Measurements from ENCODE around the gene OIT3. TPM values are rescaled to one million over a fixed set of nuclear protein-coding genes. Genes with fewer than 3 reads are reported as not detected.

OIT3 gene
- polyA plus RNA-seq, 2 of the 4 experiments (the other 2 are of a cell fraction) = 0.06 to 0.08 TPM

- no peak for TF ChIP-seq HES2 (IDR thresholded peaks at IDR 0.05)
- 0 out of 2 replicates have a peak, but pooled peaks have one; percentile 27 for TF ChIP-seq MAX (IDR thresholded peaks at IDR 0.05)
- TF ChIP-seq CHD4 (IDR thresholded peaks at IDR 0.05; ENCODE audit: borderline replicate concordance) = no peak
Measured at GRCh38 chr10:72846238-72846637, 47.3 kb upstream of the OIT3 start (continued).

- TF ChIP-seq NR3C1 (IDR thresholded peaks at IDR 0.05) (no peak), RCOR1 (IDR thresholded peaks at IDR 0.05; ENCODE audit: low read depth, low read length) (no peak), FOXS1 (CRISPR knock-in tag; IDR thresholded peaks at IDR 0.05) (no peak), ZNF302 (CRISPR knock-in tag; IDR thresholded peaks at IDR 0.05) (no peak), ZFP36 (IDR thresholded peaks at IDR 0.05; ENCODE audit: borderline replicate concordance, partially characterized antibody) (no peak), BHLHE40 (IDR thresholded peaks at IDR 0.05; ENCODE audit: low read depth, low read length) (no peak), EHF (CRISPR knock-in tag; IDR thresholded peaks at IDR 0.05) (no peak), PHF8 (IDR thresholded peaks at IDR 0.05; ENCODE audit: borderline replicate concordance, low read depth) (no peak), JUN (IDR thresholded peaks at IDR 0.05) (no peak), SMC3 (IDR thresholded peaks at IDR 0.05) (no peak)
- Histone ChIP-seq H3K9me3 (peaks cover 16% of the 10 kb centered on the region), H3K4me2 (no peak overlapping the region), H3K27ac (no peak overlapping the region), H3K4me1 (peaks cover 22% of the 10 kb centered on the region), H3K4me3 (no peak overlapping the region)
- ChIA-PET CTCF (no interaction called here), POLR2A (no interaction called here)
- DNase-seq (ENCODE audit: low read depth in 1 of 2, low spot score in 1 of 2) (no peak), ATAC-seq (no peak), FAIRE-seq (no peak)
- WGBS (ENCODE audit: missing lambda C conversion rate) = 79% methylated on average over 2 of the region's 2 CpGs
Measured at GRCh38 chr10:72847681-72848080, 45.9 kb upstream of the OIT3 start.

GRCh38 chr10:72850861-72851260 lies 42.7 kb upstream of the OIT3 start:
- 92% methylated on average over 2 of the region's 2 CpGs for WGBS (ENCODE audit: missing lambda C conversion rate)
- Histone ChIP-seq H3K4me3 (no peak overlapping the region), H3K27ac (no peak overlapping the region), H3K4me2 (no peak overlapping the region), H3K9me3 (peaks cover 20% of the 10 kb centered on the region), H3K4me1 (peaks cover 15% of the 10 kb centered on the region)
- ATAC-seq = no peak
- no peak for TF ChIP-seq MYC (IDR thresholded peaks at IDR 0.05; ENCODE audit: borderline replicate concordance, low read length)
- TF ChIP-seq E2F6 (IDR thresholded peaks at IDR 0.05; ENCODE audit: borderline replicate concordance, low read depth) = no peak
- no peak for TF ChIP-seq POLR2AphosphoS2 (conservative IDR thresholded peaks at IDR 0.05; ENCODE audit: low read length)
- TF ChIP-seq HES2 (IDR thresholded peaks at IDR 0.05) = no peak
- TF ChIP-seq NFE2L2 (conservative IDR thresholded peaks at IDR 0.05; ENCODE audit: low read length) = no peak
- TF ChIP-seq EP300 (IDR thresholded peaks at IDR 0.05) = no peak
- TF ChIP-seq HMGXB4 (CRISPR knock-in tag; IDR thresholded peaks at IDR 0.05; ENCODE audit: borderline replicate concordance) = no peak
- no peak for TF ChIP-seq ESRRA (IDR thresholded peaks at IDR 0.05; ENCODE audit: borderline replicate concordance, low read length)
- no peak for TF ChIP-seq JUNB (IDR thresholded peaks at IDR 0.05)
- DNase-seq (ENCODE audit: low read depth in 1 of 2, low spot score in 1 of 2) = no peak
- no peak for FAIRE-seq
- CTCF ChIA-PET = interaction anchor here (0.8 to 1.4 kb wide), 5 partner anchors 12 to 157 kb away, joined by 3 to 5 read pairs (median 3); no protein-coding TSS in a partner anchor
- POLR2A ChIA-PET = no interaction called here

Measured in A549 (cell line).